Neural cell (in vitro differentiated cells): ENCODE measurements around the gene ZNF385C.

Experiments used
- EP300 ChIP-seq: fragments of 450-650 bp; conservative IDR thresholded peaks from 2 replicates; pipeline ENCODE4 v1.6.1; 2014; ENCODE audit warnings: antibody characterized with exemption, mild to moderate bottlenecking, moderate library complexity; ENCODE audit not compliant: poor library complexity, severe bottlenecking
- EZH2 ChIP-seq: fragments of 200-600, 300-800 bp; shearing (Covaris generic), sonication (generic); IDR thresholded peaks from 2 replicates; pipeline ENCODE4 v1.6.1; 2014; ENCODE audit warnings: antibody characterized with exemption, low read length, borderline replicate concordance, mild to moderate bottlenecking; ENCODE audit not compliant: insufficient read depth, poor library complexity, severe bottlenecking
- POLR2AphosphoS5 ChIP-seq: IDR thresholded peaks from 2 replicates; pipeline ENCODE4 v1.6.1; 2012
- REST ChIP-seq: IDR thresholded peaks from 2 replicates; pipeline ENCODE4 v1.6.1; 2012; ENCODE audit warnings: borderline replicate concordance
- TAF1 ChIP-seq: IDR thresholded peaks from 2 replicates; pipeline ENCODE4 v1.6.1; 2012; ENCODE audit warnings: low read depth
- TF ChIP-seq, protein P1 (sequence below): fragments of 450-650 bp; IDR thresholded peaks from 2 replicates; pipeline ENCODE4 v1.5.1; 2014; ENCODE audit warnings: antibody characterized with exemption, mild to moderate bottlenecking, moderate library complexity; ENCODE audit not compliant: poor library complexity, severe bottlenecking

DNA sequence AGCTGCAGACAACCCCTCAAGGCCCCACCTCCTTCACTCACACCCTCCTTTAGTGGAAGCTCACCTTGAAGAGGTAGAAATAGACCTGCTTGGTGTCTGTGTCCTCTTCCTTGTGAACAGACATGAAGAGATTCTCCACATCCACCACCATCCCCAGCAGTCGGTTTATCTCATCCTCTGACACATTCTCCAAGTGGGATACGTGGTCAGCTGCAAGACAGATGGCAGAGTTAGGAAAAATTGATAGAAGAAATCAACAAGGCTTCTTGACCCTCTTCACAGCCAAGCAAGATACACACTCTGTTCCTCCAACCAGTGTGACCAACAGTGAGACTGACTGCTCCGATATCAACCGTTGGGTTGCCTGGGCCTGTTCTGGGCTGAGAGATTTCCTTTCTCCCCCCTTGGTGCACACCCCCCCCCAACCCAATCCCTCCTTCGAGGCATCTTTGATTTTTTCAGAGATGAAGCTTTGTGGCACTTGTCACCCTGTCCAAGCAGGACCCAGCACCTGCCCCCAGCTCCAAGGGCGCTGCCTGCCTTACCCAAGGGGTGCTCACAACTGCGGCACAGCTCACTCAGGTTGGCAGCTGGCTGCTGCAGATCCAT, 22.0 kb upstream of the ZNF385C start:
- TF ChIP-seq, protein P1, sequence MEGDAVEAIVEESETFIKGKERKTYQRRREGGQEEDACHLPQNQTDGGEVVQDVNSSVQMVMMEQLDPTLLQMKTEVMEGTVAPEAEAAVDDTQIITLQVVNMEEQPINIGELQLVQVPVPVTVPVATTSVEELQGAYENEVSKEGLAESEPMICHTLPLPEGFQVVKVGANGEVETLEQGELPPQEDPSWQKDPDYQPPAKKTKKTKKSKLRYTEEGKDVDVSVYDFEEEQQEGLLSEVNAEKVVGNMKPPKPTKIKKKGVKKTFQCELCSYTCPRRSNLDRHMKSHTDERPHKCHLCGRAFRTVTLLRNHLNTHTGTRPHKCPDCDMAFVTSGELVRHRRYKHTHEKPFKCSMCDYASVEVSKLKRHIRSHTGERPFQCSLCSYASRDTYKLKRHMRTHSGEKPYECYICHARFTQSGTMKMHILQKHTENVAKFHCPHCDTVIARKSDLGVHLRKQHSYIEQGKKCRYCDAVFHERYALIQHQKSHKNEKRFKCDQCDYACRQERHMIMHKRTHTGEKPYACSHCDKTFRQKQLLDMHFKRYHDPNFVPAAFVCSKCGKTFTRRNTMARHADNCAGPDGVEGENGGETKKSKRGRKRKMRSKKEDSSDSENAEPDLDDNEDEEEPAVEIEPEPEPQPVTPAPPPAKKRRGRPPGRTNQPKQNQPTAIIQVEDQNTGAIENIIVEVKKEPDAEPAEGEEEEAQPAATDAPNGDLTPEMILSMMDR, result no peak
- no peak for TF ChIP-seq EZH2
- no peak for TF ChIP-seq POLR2AphosphoS5
- TF ChIP-seq TAF1, result no peak
- no peak for TF ChIP-seq EP300
- no peak for TF ChIP-seq REST
